Fibroblast of lung (primary cell): ENCODE measurements around the gene SAFB.

Experiments
- CTCF ChIP-seq, 2 donors: IDR thresholded peaks in 1 of 2; conservative IDR thresholded peaks in 1 of 2; 1 replicate in 1 of 2; 2 replicates in 1 of 2; pipeline ENCODE4 v1.5.1; 2011 to 2012; ENCODE audit warnings: low read length in 2 of 2, control low read depth in 1 of 2, inconsistent platforms in 1 of 2, low read depth in 1 of 2, mild to moderate bottlenecking in 1 of 2
- EZH2 ChIP-seq: IDR thresholded peaks from 2 replicates; pipeline ENCODE4 v1.5.1; 2012; ENCODE audit warnings: low read length, control low read depth, mild to moderate bottlenecking; ENCODE audit errors: missing control alignments

GRCh38 chr19:5686326-5686646 lies 63.4 kb downstream of the SAFB start:
- TF ChIP-seq CTCF (conservative IDR thresholded peaks at IDR 0.05 in 1 of 2, IDR thresholded peaks at IDR 0.05 in 1 of 2; ENCODE audit: low read depth in 1 of 2, low read length in 2 of 2) (no peak), EZH2 (no peak)
